PC-9 (cell line): ENCODE results near the gene STYXL1. TPM values are rescaled to one million over a fixed set of nuclear protein-coding genes. Genes with fewer than 3 reads are reported as not detected.

Experiments used
- BruUV-seq: library from RNA; stranded (reverse); fragments of 400-500 nt; replicated peaks from 2 replicates; lab custom pipeline; 2021; lab: Mats Ljungman, UMichigan
- CTCF ChIA-PET: fragments of 300-600 bp; sonication (Branson Sonifier 250); formaldehyde crosslinking; loops from one replicate; lab custom pipeline; 2022; ENCODE audit warnings: antibody characterized with exemption; lab: Charles Lee
- POLR2A ChIA-PET: fragments of 300-600 bp; sonication (Branson Sonifier 250); formaldehyde crosslinking; loops from one replicate; lab custom pipeline; 2022; ENCODE audit warnings: antibody characterized with exemption; ENCODE audit not compliant: unreplicated experiment; lab: Charles Lee
- DNase-seq, 2 experiments: peaks; one replicate each; pipeline versions ENCODE4 v3.0.0 to v3.0.0-alpha.2; 2015 to 2022; ENCODE audit warnings: mixed read lengths in 1 of 2
- H2AFZ ChIP-seq: fragments of 200-600 bp; sonication (generic); 2 replicates; pipeline ENCODE4 v1.8.1; 2017; ENCODE audit warnings: antibody characterized with exemption
- H3F3A ChIP-seq: fragments of 200-600 bp; sonication (generic); 2 replicates; pipeline ENCODE4 v1.8.1; 2017; ENCODE audit warnings: antibody characterized with exemption, mild to moderate bottlenecking, low read depth; ENCODE audit not compliant: insufficient read depth
- H3K27ac ChIP-seq: fragments of 200-600 bp; sonication (generic); 2 replicates; pipeline ENCODE4 v1.6.1; 2016; ENCODE audit warnings: mixed run types
- H3K27me3 ChIP-seq: fragments of 200-600 bp; sonication (generic); 2 replicates; pipeline ENCODE4 v1.6.1; 2016; ENCODE audit warnings: low read depth, mixed run types; ENCODE audit not compliant: insufficient read depth
- H3K36me3 ChIP-seq: fragments of 200-600 bp; sonication (generic); 2 replicates; pipeline ENCODE4 v1.6.1; 2016; ENCODE audit warnings: low read depth, mixed run types
- H3K4me1 ChIP-seq: fragments of 200-600 bp; sonication (generic); replicated peaks from 2 replicates; pipeline ENCODE4 v1.6.1; 2016; ENCODE audit warnings: mixed run types; ENCODE audit not compliant: insufficient read depth
- H3K4me2 ChIP-seq: fragments of 200-600 bp; sonication (generic); 2 replicates; pipeline ENCODE4 v1.6.1; 2017; ENCODE audit warnings: mixed run types
- H3K4me3 ChIP-seq: fragments of 200-600 bp; sonication (generic); 2 replicates; pipeline ENCODE4 v1.6.1; 2016; ENCODE audit warnings: mixed run types
- H3K79me2 ChIP-seq: fragments of 200-600 bp; sonication (generic); 2 replicates; pipeline ENCODE4 v1.6.1; 2017; ENCODE audit warnings: low read depth, mixed run types
- H3K9me2 ChIP-seq: fragments of 200-600 bp; sonication (generic); 2 replicates; pipeline ENCODE4 v1.8.1; 2017; ENCODE audit warnings: mild to moderate bottlenecking; ENCODE audit not compliant: insufficient read depth
- H3K9me3 ChIP-seq: fragments of 200-600 bp; sonication (generic); 2 replicates; pipeline ENCODE4 v1.8.1; 2016; ENCODE audit warnings: low read depth; ENCODE audit not compliant: insufficient read depth
- H4K20me1 ChIP-seq: fragments of 200-600 bp; sonication (generic); 2 replicates; pipeline ENCODE4 v1.8.1; 2017; ENCODE audit not compliant: insufficient read depth
- CTCF ChIP-seq: fragments of 200-600 bp; sonication (generic); conservative IDR thresholded peaks from 2 replicates; pipeline ENCODE4 v1.6.1; 2017; ENCODE audit warnings: mixed run types, antibody characterized with exemption, mild to moderate bottlenecking, moderate library complexity
- EZH2 ChIP-seq: fragments of 200-600 bp; sonication (generic); IDR thresholded peaks from 2 replicates; pipeline ENCODE4 v1.8.0; 2017; ENCODE audit warnings: antibody characterized with exemption, low read depth
- intact Hi-C: fragments of 100-400 bp; cut with micrococcal nuclease; formaldehyde crosslinking; loops from one replicate; pipeline ENCODE4 v1.10.0; 2022; ENCODE audit not compliant: unreplicated experiment
- total RNA-seq: library from RNA; stranded (reverse); gene quantifications from 2 replicates; pipeline ENCODE4 v1.2.3, GENCODE V29; 2021

STYXL1 gene
- total RNA-seq, 1 experiment from 2014 or later: 77.7 TPM

GRCh38 chr7:75960372-75960771, 87.4 kb downstream of the STYXL1 start:
- Histone ChIP-seq H4K20me1 (no peaks in the 10 kb centered on the region), H3K27me3 (no peaks in the 10 kb centered on the region), H3K79me2 (no peaks in the 10 kb centered on the region), H3K4me1 (peaks cover 40% of the 10 kb centered on the region), H3K9me3 (peaks cover 3% of the 10 kb centered on the region), H3K9me2 (no peaks in the 10 kb centered on the region), H2AFZ (no peak overlapping the region), H3K4me3 (no peak overlapping the region), H3F3A (peaks cover 42% of the 10 kb centered on the region), H3K4me2 (no peak overlapping the region), H3K36me3 (peaks cover 10% of the 10 kb centered on the region), H3K27ac (no peak overlapping the region)
- no TSS peak for BruUV-seq
- TF ChIP-seq CTCF (no peak), EZH2 (no peak)
- CTCF ChIA-PET: interaction anchor here (0.6 kb wide), 1 partner anchor 15 kb away, joined by 16 read pairs; no protein-coding TSS in a partner anchor
- DNase-seq: no peak
- intact Hi-C loops: no loop called here
- POLR2A ChIA-PET: no interaction called here

- H3F3A ChIP-seq: peaks cover 49% of the 10 kb centered on the region
- H2AFZ ChIP-seq: no peak overlapping the region
- H4K20me1 ChIP-seq: no peaks in the 10 kb centered on the region
- TF ChIP-seq CTCF (no peak), EZH2 (no peak)
- no peaks in the 10 kb centered on the region for H3K79me2 ChIP-seq
- CTCF ChIA-PET: no interaction called here
- peak overlapping the region; percentile 72 for H3K4me2 ChIP-seq
- no peaks in the 10 kb centered on the region for H3K27me3 ChIP-seq
- H3K4me3 ChIP-seq: no peak overlapping the region
- no TSS peak for BruUV-seq
- peaks cover 13% of the 10 kb centered on the region for H3K36me3 ChIP-seq
- intact Hi-C loops: no loop called here
- POLR2A ChIA-PET: no interaction called here
- no peaks in the 10 kb centered on the region for H3K9me2 ChIP-seq
- H3K9me3 ChIP-seq: peaks cover 3% of the 10 kb centered on the region
- DNase-seq: peak; percentile 43 to 93
- H3K4me1 ChIP-seq: peaks cover 40% of the 10 kb centered on the region
- H3K27ac ChIP-seq: peak overlapping the region; percentile 76
These were observed 88.8 kb downstream of the STYXL1 start for GRCh38 chr7:75958802-75959543.

GRCh38 chr7:75957021-75957736, 90.6 kb downstream of the STYXL1 start:
- Histone ChIP-seq H3K4me2 (peak overlapping the region; percentile 72), H3K4me1 (peaks cover 40% of the 10 kb centered on the region), H3F3A (peaks cover 49% of the 10 kb centered on the region), H3K27ac (peak overlapping the region; percentile 76), H3K36me3 (peaks cover 13% of the 10 kb centered on the region), H2AFZ (peak overlapping the region; percentile 67; the same call in 1 of the 2 replicates), H4K20me1 (no peaks in the 10 kb centered on the region), H3K9me3 (peaks cover 3% of the 10 kb centered on the region), H3K79me2 (no peaks in the 10 kb centered on the region), H3K27me3 (no peaks in the 10 kb centered on the region), H3K4me3 (peak overlapping the region; percentile 36; the same call in 1 of the 2 replicates), H3K9me2 (no peaks in the 10 kb centered on the region)
- TSS peak; percentile 2 for BruUV-seq
- ChIA-PET CTCF (interaction anchor here (0.5 to 1.1 kb wide), 5 partner anchors 11 to 355 kb away, joined by 3 to 10 read pairs (median 5); no protein-coding TSS in a partner anchor), POLR2A (interaction anchor here (0.5 to 1.0 kb wide), 6 partner anchors 38 to 1370 kb away, joined by 3 to 7 read pairs (median 4); no protein-coding TSS in a partner anchor)
- intact Hi-C loops: loop anchor here (1.0 to 2.0 kb wide), 3 partner anchors 36 to 64 kb away; partner anchors contain the start of gene POR
- TF ChIP-seq EZH2 (no peak), CTCF (no peak)
- peak; percentile 94 to 99 for DNase-seq
